Measurements from ENCODE around the gene SOST. TPM values are rescaled to one million over a fixed set of nuclear protein-coding genes. Genes with fewer than 3 reads are reported as not detected.

Gene SOST
- total RNA-seq, 1 donor, result 0.09 TPM

GRCh38 chr17:43719578-43719977 lies 39.0 kb downstream of the SOST start:
- TF ChIP-seq CTCF (IDR thresholded peaks at IDR 0.05; ENCODE audit: insufficient read depth, low read length), result no peak
- no peak overlapping the region for H3K4me3 ChIP-seq (ENCODE audit: low read depth, low read length)
- DNase-seq (ENCODE audit: low read depth), result no peak

GRCh38 chr17:43718544-43718943 lies 40.0 kb downstream of the SOST start:
- TF ChIP-seq CTCF (IDR thresholded peaks at IDR 0.05; ENCODE audit: insufficient read depth, low read length), result no peak
- no peak overlapping the region for H3K4me3 ChIP-seq (ENCODE audit: low read depth, low read length)
- no peak for DNase-seq (ENCODE audit: low read depth)

GRCh38 chr17:43717913-43718312 lies 40.7 kb downstream of the SOST start:
- TF ChIP-seq CTCF (IDR thresholded peaks at IDR 0.05; ENCODE audit: insufficient read depth, low read length), result no peak
- H3K4me3 ChIP-seq (ENCODE audit: low read depth, low read length), result no peak overlapping the region
- DNase-seq (ENCODE audit: low read depth), result no peak

GRCh38 chr17:43714465-43715149 lies 44.0 kb downstream of the SOST start:
- no peak for TF ChIP-seq CTCF (IDR thresholded peaks at IDR 0.05; ENCODE audit: insufficient read depth, low read length)
- H3K4me3 ChIP-seq (ENCODE audit: low read depth, low read length), result no peak overlapping the region
- no peak for DNase-seq (ENCODE audit: low read depth)

- no peak for TF ChIP-seq CTCF (IDR thresholded peaks at IDR 0.05; ENCODE audit: insufficient read depth, low read length)
- no peak for DNase-seq (ENCODE audit: low read depth)
- H3K4me3 ChIP-seq (ENCODE audit: low read depth, low read length), result peak overlapping the region; percentile 59
These were observed 45.0 kb downstream of the SOST start for GRCh38 chr17:43713494-43714162.

GRCh38 chr17:43712397-43712796 lies 46.2 kb downstream of the SOST start:
- no peak for DNase-seq (ENCODE audit: low read depth)
- TF ChIP-seq CTCF (IDR thresholded peaks at IDR 0.05; ENCODE audit: insufficient read depth, low read length), result no peak

More at GRCh38 chr17:43712397-43712796, 46.2 kb downstream of the SOST start:
- no peak overlapping the region for H3K4me3 ChIP-seq (ENCODE audit: low read depth, low read length)

All from fibroblast of the aortic adventitia (primary cell).